K562 (cell line): ENCODE results near the gene ZNF169. TPM values are rescaled to one million over a fixed set of nuclear protein-coding genes. Genes with fewer than 3 reads are reported as not detected.
"Not testable (repeated sequence)": the region's sequence is repeated elsewhere in the genome, so short reads cannot be mapped to it uniquely, and the experiment has no call there.

Experiments used
- ATAC-seq: fragments of 200-7000 bp; cut with Tn5 transposase; 3 replicates; pipeline ENCODE4 v1.9.1; 2020; ENCODE audit warnings: moderate library complexity
- BruUV-seq: library from RNA; stranded (reverse); fragments of 400-500 nt; replicated peaks from 2 replicates; lab custom pipeline; 2021; lab: Mats Ljungman, UMichigan
- CTCF ChIA-PET: fragments of 300-600 bp; formaldehyde crosslinking; extraction: SDS; loops from one replicate; lab custom pipeline; 2021; ENCODE audit warnings: low intra/inter-chr PET ratio; lab: Yijun Ruan, JAX
- POLR2A ChIA-PET: fragments of 300-600, 350-650 bp; sonication (Branson Sonifier 250); formaldehyde crosslinking; extraction: SDS; loops from one replicate; lab custom pipeline; 2021; ENCODE audit warnings: antibody characterized with exemption, inconsistent platforms; lab: Yijun Ruan, JAX
- DNase-seq, 4 experiments: peaks; one replicate each; pipeline versions ENCODE4 v3.0.0 to v3.0.0-alpha.2; 2011 to 2018; ENCODE audit warnings: low spot score in 3 of 4, mixed read lengths in 3 of 4; ENCODE audit errors: extremely low read depth in 1 of 4
- FAIRE-seq: peaks from 2 replicates; lab custom pipeline; 2011; peaks lifted over from hg19 to GRCh38; lab: Jason Lieb, UNC
- H2AFZ ChIP-seq: 2 replicates; pipeline ENCODE4 v1.6.0; 2011; ENCODE audit warnings: low read depth, low read length, control low read depth, inconsistent platforms
- H3K27ac ChIP-seq: fragments of 200-600 bp; 3 replicates; pipeline ENCODE4 v1.8.0; 2011; ENCODE audit warnings: low read depth, mild to moderate bottlenecking, control low read depth, inconsistent platforms, low read length, moderate library complexity, mixed read lengths; ENCODE audit errors: extremely low read depth
- H3K27me3 ChIP-seq, 2 experiments: fragments of 300-600 bp in 1 of 2; 2 replicates in 1 of 2; 3 replicates in 1 of 2; pipeline versions ENCODE4 v1.6.0 to v1.8.0; 2011; ENCODE audit warnings: inconsistent platforms in 2 of 2, low read length in 2 of 2, mild to moderate bottlenecking in 1 of 2, mixed read lengths in 1 of 2, moderate library complexity in 1 of 2; ENCODE audit not compliant: control insufficient read depth in 2 of 2, insufficient read depth in 2 of 2
- H3K36me3 ChIP-seq: fragments of 300-600 bp; 3 replicates; pipeline ENCODE4 v1.8.0; 2011; ENCODE audit warnings: mild to moderate bottlenecking, low read length, inconsistent platforms; ENCODE audit not compliant: control insufficient read depth, insufficient read depth
- H3K4me1 ChIP-seq, 2 experiments: fragments of 200-600 bp in 1 of 2; replicated peaks in 1 of 2; 2 replicates in 1 of 2; 3 replicates in 1 of 2; pipeline versions ENCODE4 v1.5.1 to v1.8.0; 2011; ENCODE audit warnings: inconsistent platforms in 2 of 2, low read length in 2 of 2, mild to moderate bottlenecking in 1 of 2, mixed read lengths in 1 of 2, moderate library complexity in 1 of 2; ENCODE audit not compliant: control insufficient read depth in 2 of 2, insufficient read depth in 2 of 2
- H3K4me2 ChIP-seq: 2 replicates; pipeline ENCODE4 v1.6.1; 2011; ENCODE audit warnings: low read length, control low read depth, inconsistent platforms, mixed read lengths; ENCODE audit not compliant: insufficient read depth
- H3K4me3 ChIP-seq: fragments of 200-600 bp; sonication (generic), shearing (Covaris generic); 2 replicates; pipeline ENCODE4 v1.5.1; 2016; ENCODE audit warnings: control low read depth, inconsistent platforms
- H3K79me2 ChIP-seq: fragments of 200-600 bp; 3 replicates; pipeline ENCODE4 v1.8.0; 2011; ENCODE audit warnings: low read length, inconsistent platforms; ENCODE audit not compliant: control insufficient read depth, insufficient read depth
- H3K9ac ChIP-seq, 2 experiments: 2 replicates each; pipeline versions ENCODE4 v1.6.0 to v1.6.1; 2011; ENCODE audit warnings: low read depth in 2 of 2, low read length in 2 of 2, control low read depth in 1 of 2, inconsistent platforms in 1 of 2, mild to moderate bottlenecking in 1 of 2, mixed read lengths in 1 of 2; ENCODE audit not compliant: insufficient read depth in 1 of 2
- H3K9me1 ChIP-seq: one replicate; pipeline ENCODE4 v1.6.0; 2011; ENCODE audit warnings: inconsistent platforms, mild to moderate bottlenecking, low read length, moderate library complexity; ENCODE audit not compliant: control insufficient read depth, insufficient read depth
- H3K9me3 ChIP-seq: replicated peaks from 2 replicates; pipeline ENCODE4 v1.5.1; 2011; ENCODE audit warnings: low read depth, low read length, inconsistent platforms; ENCODE audit not compliant: control insufficient read depth, insufficient read depth
- H4K20me1 ChIP-seq: replicated peaks from 2 replicates; pipeline ENCODE4 v1.6.1; 2011; ENCODE audit warnings: low read length, inconsistent platforms, mixed read lengths; ENCODE audit not compliant: control insufficient read depth, insufficient read depth
- WGBS: fragments of 100-300 bp; shearing (Covaris generic); methylation state at CpG from one replicate; pipeline ENCODE4 v1.1.6; 2016; ENCODE audit warnings: low coverage, mixed read lengths; ENCODE audit not compliant: insufficient coverage; ENCODE audit errors: missing lambda C conversion rate; 5-methylcytosine and 5-hydroxymethylcytosine counted together
- in situ Hi-C: fragments of 300-500 bp; cut with MboI; formaldehyde crosslinking; loops from 4 replicates; pipeline ENCODE4 v1.15.0; 2018; ENCODE audit warnings: inconsistent platforms, mixed read lengths
- intact Hi-C: fragments of 100-400 bp; cut with micrococcal nuclease; formaldehyde crosslinking; loops from 2 replicates; pipeline ENCODE4 v1.14.2; 2022
- polyA plus RNA-seq, 8 experiments: library from polyadenylated mRNA; depleted of rRNA in 4 of 8; stranded (reverse) in 5 of 8; unstranded in 3 of 8; fragments of >200 nt; fragmentation: Nextera tagmentation in 2 of 8; fragmentation: Illumina TruSeq in 1 of 8; extraction: Ambion mirVana in 2 of 8; extraction: Trizol in 1 of 8; gene quantifications; 2 replicates each; pipeline versions ENCODE4 v1.2.1 to v1.2.3, GENCODE V29; 2011 to 2014; ENCODE audit warnings: inconsistent platforms in 1 of 8, missing spikeins in 1 of 8
- total RNA-seq, 7 experiments: library from RNA; depleted of rRNA in 6 of 7; stranded (reverse); fragments of >200 nt in 6 of 7; fragmentation: Illumina TruSeq in 2 of 7; extraction: Trizol in 2 of 7; gene quantifications; 2 replicates each; pipeline versions ENCODE4 v1.2.1 to v1.2.3, GENCODE V29; 2011 to 2021; ENCODE audit warnings: low replicate concordance in 1 of 7

ZNF169 gene
- total and polyA plus RNA-seq, 9 of the 15 experiments (the other 6 are each of a cell fraction or from before 2014, with no cell fraction given), result 2.0 to 16.2 (median 5.6) TPM

GRCh38 chr9:94336445-94336844 is 77.3 kb downstream of the ZNF169 start:
- H3K4me3 ChIP-seq, intact Hi-C loops, H3K4me2 ChIP-seq, H3K36me3 ChIP-seq, ATAC-seq, FAIRE-seq, H3K79me2 ChIP-seq, in situ Hi-C loops, POLR2A ChIA-PET, H3K9me1 ChIP-seq, CTCF ChIA-PET, H3K27me3 ChIP-seq, DNase-seq, H4K20me1 ChIP-seq, H3K9ac ChIP-seq, H3K27ac ChIP-seq, H2AFZ ChIP-seq, H3K4me1 ChIP-seq, BruUV-seq, H3K9me3 ChIP-seq: not testable (repeated sequence)
- WGBS, result 82% methylated on average over 3 of the region's 4 CpGs

- 55% methylated on average over 6 of the region's 7 CpGs for WGBS
- H3K27ac ChIP-seq, BruUV-seq, H3K4me3 ChIP-seq, FAIRE-seq, CTCF ChIA-PET, H3K27me3 ChIP-seq, H2AFZ ChIP-seq, H4K20me1 ChIP-seq, H3K36me3 ChIP-seq, H3K79me2 ChIP-seq, H3K9me3 ChIP-seq, H3K4me1 ChIP-seq, H3K9me1 ChIP-seq, in situ Hi-C loops, DNase-seq, ATAC-seq, H3K9ac ChIP-seq, H3K4me2 ChIP-seq, POLR2A ChIA-PET, intact Hi-C loops: not testable (repeated sequence)
These were observed 79.6 kb downstream of the ZNF169 start for GRCh38 chr9:94338723-94339122.

- H3K4me1 ChIP-seq, CTCF ChIA-PET, H4K20me1 ChIP-seq, H3K9me1 ChIP-seq, H3K9me3 ChIP-seq, DNase-seq, FAIRE-seq, H3K27me3 ChIP-seq, H3K4me2 ChIP-seq, H3K4me3 ChIP-seq, in situ Hi-C loops, H2AFZ ChIP-seq, ATAC-seq, H3K27ac ChIP-seq, BruUV-seq, intact Hi-C loops, H3K9ac ChIP-seq, H3K36me3 ChIP-seq, POLR2A ChIA-PET, H3K79me2 ChIP-seq: not testable (repeated sequence)
- 82% methylated on average over 6 of the region's 6 CpGs for WGBS
These were observed 80.6 kb downstream of the ZNF169 start for GRCh38 chr9:94339657-94340056.

- H3K4me2 ChIP-seq, H3K4me1 ChIP-seq, BruUV-seq, H3K79me2 ChIP-seq, H3K9me1 ChIP-seq, FAIRE-seq, H3K9ac ChIP-seq, ATAC-seq, H3K9me3 ChIP-seq, DNase-seq, H3K4me3 ChIP-seq, CTCF ChIA-PET, in situ Hi-C loops, intact Hi-C loops, H4K20me1 ChIP-seq, H3K36me3 ChIP-seq, H2AFZ ChIP-seq, H3K27ac ChIP-seq, POLR2A ChIA-PET, H3K27me3 ChIP-seq: not testable (repeated sequence)
- 68% methylated on average over 4 of the region's 6 CpGs for WGBS
These were observed 81.7 kb downstream of the ZNF169 start for GRCh38 chr9:94340750-94341149.
